Cardiac muscle cell (in vitro differentiated cells and primary cell): ENCODE data around the gene ERC2. TPM values are rescaled to one million over a fixed set of nuclear protein-coding genes. Genes with fewer than 3 reads are reported as not detected.

Experiments used
- DNase-seq, 2 donors: peaks; one replicate each; pipeline versions ENCODE4 v3.0.0 to v3.0.0-alpha.2; 2010 to 2017; ENCODE audit warnings: low read depth in 1 of 2, low spot score in 1 of 2
- H3K27ac ChIP-seq: fragments of 200-600 bp; sonication (generic); 2 replicates; pipeline ENCODE4 v1.5.1; 2016
- H3K27me3 ChIP-seq: fragments of 200-600 bp; sonication (generic); 2 replicates; pipeline ENCODE4 v1.6.0; 2016; ENCODE audit warnings: control low read depth
- H3K36me3 ChIP-seq: fragments of 200-600 bp; sonication (generic); 2 replicates; pipeline ENCODE4 v1.5.1; 2016; ENCODE audit warnings: control low read depth
- H3K4me1 ChIP-seq: fragments of 200-600 bp; sonication (generic); 2 replicates; pipeline ENCODE4 v1.8.1; 2017; ENCODE audit warnings: low read depth, mild to moderate bottlenecking, mixed run types
- H3K4me3 ChIP-seq: fragments of 200-600 bp; sonication (generic); 2 replicates; pipeline ENCODE4 v1.5.1; 2016; ENCODE audit warnings: mild to moderate bottlenecking
- H3K9me3 ChIP-seq: fragments of 200-600 bp; sonication (generic); 2 replicates; pipeline ENCODE4 v1.5.1; 2017; ENCODE audit warnings: low read depth, mild to moderate bottlenecking, control low read depth
- CTCF ChIP-seq: IDR thresholded peaks from 2 replicates; pipeline ENCODE4 v1.5.1; 2012; ENCODE audit warnings: low read depth, mild to moderate bottlenecking, low read length
- polyA plus RNA-seq: library from polyadenylated mRNA; unstranded; fragments of >200 nt; fragmentation: Nextera tagmentation; extraction: Ambion mirVana; gene quantifications from 2 replicates; pipeline ENCODE4 v1.2.1, GENCODE V29; 2016
- total RNA-seq: library from RNA; depleted of rRNA; stranded (reverse); fragments of >200 nt; gene quantifications from 2 replicates; pipeline ENCODE4 v1.2.3, GENCODE V29; 2016

The ERC2 gene
- total and polyA plus RNA-seq, 2 experiments from 2014 or later = 18.1 to 29.0 TPM

GRCh38 chr3:55770077-55770476 is 698.2 kb downstream of the ERC2 start:
- no peak overlapping the region for H3K4me3 ChIP-seq
- H3K4me1 ChIP-seq = peaks cover under 1% of the 10 kb centered on the region
- H3K9me3 ChIP-seq = no peaks in the 10 kb centered on the region
- no peak overlapping the region for H3K27ac ChIP-seq
- H3K27me3 ChIP-seq = no peaks in the 10 kb centered on the region
- no peaks in the 10 kb centered on the region for H3K36me3 ChIP-seq
- no peak for DNase-seq
- TF ChIP-seq CTCF = no peak

- TF ChIP-seq CTCF = no peak
- H3K9me3 ChIP-seq = no peaks in the 10 kb centered on the region
- no peaks in the 10 kb centered on the region for H3K27me3 ChIP-seq
- peaks cover 7% of the 10 kb centered on the region for H3K4me1 ChIP-seq
- no peak overlapping the region for H3K27ac ChIP-seq
- DNase-seq = no peak
- no peak overlapping the region for H3K4me3 ChIP-seq
- H3K36me3 ChIP-seq = no peaks in the 10 kb centered on the region
Measured at GRCh38 chr3:55766753-55767152, 701.5 kb downstream of the ERC2 start.

- Histone ChIP-seq H3K27me3 (no peaks in the 10 kb centered on the region), H3K4me3 (no peak overlapping the region), H3K9me3 (no peaks in the 10 kb centered on the region), H3K4me1 (peaks cover 10% of the 10 kb centered on the region), H3K36me3 (no peaks in the 10 kb centered on the region), H3K27ac (no peak overlapping the region)
- TF ChIP-seq CTCF = no peak
- DNase-seq = no peak
Measured at GRCh38 chr3:55765906-55766701, 702.2 kb downstream of the ERC2 start.

- DNase-seq = no peak
- TF ChIP-seq CTCF = no peak
- H3K4me3 ChIP-seq = no peak overlapping the region
- H3K9me3 ChIP-seq = no peaks in the 10 kb centered on the region
- peaks cover 12% of the 10 kb centered on the region for H3K4me1 ChIP-seq
- H3K27me3 ChIP-seq = no peaks in the 10 kb centered on the region
- no peaks in the 10 kb centered on the region for H3K36me3 ChIP-seq
- H3K27ac ChIP-seq = no peak overlapping the region
Measured at GRCh38 chr3:55765398-55765797, 702.9 kb downstream of the ERC2 start.

GRCh38 chr3:55756976-55757375 is 711.3 kb downstream of the ERC2 start:
- no peak for TF ChIP-seq CTCF
- no peak for DNase-seq
- no peaks in the 10 kb centered on the region for H3K9me3 ChIP-seq
- no peak overlapping the region for H3K4me3 ChIP-seq
- peaks cover 19% of the 10 kb centered on the region for H3K4me1 ChIP-seq
- no peaks in the 10 kb centered on the region for H3K36me3 ChIP-seq
- no peaks in the 10 kb centered on the region for H3K27me3 ChIP-seq
- H3K27ac ChIP-seq = no peak overlapping the region
